HG02571 (cell line): Measurements from ENCODE around the gene CLCF1.
A peak's percentile ranks its signal among the peaks of the same experiment; 100 is the strongest.

Experiments used
- ATAC-seq: cut with Tn5 transposase; IDR thresholded peaks from one replicate; pipeline ENCODE4 v1.9.1; 2021; ENCODE audit warnings: mild to moderate bottlenecking, moderate library complexity; ENCODE audit not compliant: unreplicated experiment

The CLCF1 gene

GRCh38 chr11:67372993-67373647, at the start of gene CLCF1:
Gene CLCF1, minus strand, starts transcription at chr11:67373598. Its CDS starts 59 bp downstream, at chr11:67373539.
- ATAC-seq: no peak

GRCh38 chr11:67422891-67423290, 49.5 kb upstream of the CLCF1 start:
- no peak for ATAC-seq

- ATAC-seq: no peak
These were observed 48.1 kb upstream of the CLCF1 start for GRCh38 chr11:67421430-67422031.

- ATAC-seq: peak; percentile 71
These were observed 47.4 kb upstream of the CLCF1 start for GRCh38 chr11:67420646-67421429.

GRCh38 chr11:67420147-67420645, 46.8 kb upstream of the CLCF1 start:
- ATAC-seq: no peak

DNA sequence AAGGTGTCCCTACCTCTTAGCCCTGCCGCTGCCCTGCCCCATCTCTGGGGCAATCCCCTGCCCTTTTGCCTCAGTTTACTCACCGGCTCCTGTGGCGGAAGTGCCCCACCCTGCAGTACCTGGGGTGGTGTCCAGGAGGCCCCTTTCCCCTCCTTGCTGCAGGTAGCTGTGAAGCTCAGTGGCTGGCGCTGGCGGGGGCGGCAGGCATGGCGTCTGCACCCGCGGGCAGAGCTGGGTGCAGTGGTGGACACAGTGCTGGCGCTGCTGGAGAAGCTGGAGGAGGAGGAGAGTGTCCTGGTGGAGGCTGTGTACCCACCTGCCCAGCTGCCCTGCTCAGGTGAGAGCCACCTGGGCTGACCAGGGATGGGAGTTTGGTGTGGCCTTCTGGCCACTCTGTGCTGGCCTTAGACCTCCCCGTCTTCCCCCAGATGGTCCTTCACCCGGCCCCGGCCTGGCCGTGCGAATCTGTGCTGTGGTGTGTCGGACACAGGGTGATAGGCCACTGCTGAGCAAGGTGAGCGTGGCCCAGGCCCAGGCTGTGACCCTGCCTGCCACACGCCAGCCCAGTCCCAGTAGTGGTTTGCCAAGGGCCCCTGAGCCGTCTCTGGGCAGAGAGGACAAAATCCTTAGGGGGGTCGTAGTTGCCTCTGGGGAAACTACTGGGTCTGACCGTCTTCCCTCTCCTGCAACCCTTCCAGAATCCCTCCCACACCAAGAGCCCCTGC, 46.1 kb upstream of the CLCF1 start:
- ATAC-seq: no peak

DNA sequence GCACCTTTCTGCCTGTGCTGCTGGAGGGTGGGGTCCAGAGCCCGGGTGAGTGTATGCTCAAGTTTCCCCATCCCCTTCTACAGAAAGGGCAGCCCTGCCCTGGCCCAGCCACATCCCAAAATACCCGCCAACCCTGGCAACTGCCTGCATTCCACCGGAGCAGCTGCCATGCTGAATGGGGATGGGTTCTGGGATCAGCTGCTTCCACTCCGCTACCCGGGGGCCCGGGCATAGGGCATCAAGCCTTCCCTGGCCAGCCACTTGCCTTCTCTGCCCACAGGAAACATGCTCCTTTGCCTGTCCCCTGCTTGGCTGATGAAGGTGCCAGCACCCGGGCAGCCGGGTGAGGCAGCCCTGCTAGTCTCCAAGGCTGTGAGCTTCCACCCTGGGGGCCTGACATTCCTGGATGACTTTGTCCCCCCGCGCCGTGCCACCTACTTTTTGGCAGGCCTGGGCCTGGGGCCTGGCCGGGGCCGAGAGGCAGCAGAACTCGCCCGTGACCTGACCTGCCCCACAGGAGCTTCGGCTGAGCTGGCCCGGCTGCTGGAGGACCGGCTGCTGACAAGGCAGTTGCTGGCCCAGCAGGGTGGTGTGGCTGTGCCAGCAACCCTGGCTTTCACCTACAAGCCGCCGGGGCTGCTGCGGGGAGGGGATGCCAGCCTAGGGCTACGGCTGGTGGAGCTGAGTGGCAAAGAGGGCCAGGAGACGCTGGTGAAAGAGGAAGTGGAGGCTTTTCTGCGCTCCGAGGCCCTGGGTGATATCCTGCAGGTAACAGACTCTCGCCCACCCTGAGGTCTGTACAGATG, 45.3 kb upstream of the CLCF1 start:
- no peak for ATAC-seq

DNA sequence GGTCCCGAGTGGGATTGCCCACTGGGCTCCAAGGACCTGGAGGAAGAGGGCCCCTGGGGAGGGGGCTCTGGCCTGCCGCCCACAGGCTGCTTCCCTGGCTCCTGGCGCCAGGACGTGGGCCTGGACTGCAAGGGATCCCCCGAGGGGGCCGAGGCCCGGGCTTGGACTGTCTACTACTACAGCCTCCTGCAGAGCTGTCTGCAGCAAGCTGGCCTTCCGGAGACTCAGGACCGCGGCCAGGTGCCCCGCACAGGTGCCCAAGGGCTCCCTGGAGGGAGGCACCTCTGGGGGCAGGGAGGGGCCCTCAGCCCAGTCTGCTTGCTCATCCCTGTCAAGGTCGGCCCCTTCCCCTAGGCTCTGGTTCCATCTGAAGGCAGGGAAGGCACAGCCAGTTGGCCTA, 44.0 kb upstream of the CLCF1 start:
- ATAC-seq: no peak

DNA sequence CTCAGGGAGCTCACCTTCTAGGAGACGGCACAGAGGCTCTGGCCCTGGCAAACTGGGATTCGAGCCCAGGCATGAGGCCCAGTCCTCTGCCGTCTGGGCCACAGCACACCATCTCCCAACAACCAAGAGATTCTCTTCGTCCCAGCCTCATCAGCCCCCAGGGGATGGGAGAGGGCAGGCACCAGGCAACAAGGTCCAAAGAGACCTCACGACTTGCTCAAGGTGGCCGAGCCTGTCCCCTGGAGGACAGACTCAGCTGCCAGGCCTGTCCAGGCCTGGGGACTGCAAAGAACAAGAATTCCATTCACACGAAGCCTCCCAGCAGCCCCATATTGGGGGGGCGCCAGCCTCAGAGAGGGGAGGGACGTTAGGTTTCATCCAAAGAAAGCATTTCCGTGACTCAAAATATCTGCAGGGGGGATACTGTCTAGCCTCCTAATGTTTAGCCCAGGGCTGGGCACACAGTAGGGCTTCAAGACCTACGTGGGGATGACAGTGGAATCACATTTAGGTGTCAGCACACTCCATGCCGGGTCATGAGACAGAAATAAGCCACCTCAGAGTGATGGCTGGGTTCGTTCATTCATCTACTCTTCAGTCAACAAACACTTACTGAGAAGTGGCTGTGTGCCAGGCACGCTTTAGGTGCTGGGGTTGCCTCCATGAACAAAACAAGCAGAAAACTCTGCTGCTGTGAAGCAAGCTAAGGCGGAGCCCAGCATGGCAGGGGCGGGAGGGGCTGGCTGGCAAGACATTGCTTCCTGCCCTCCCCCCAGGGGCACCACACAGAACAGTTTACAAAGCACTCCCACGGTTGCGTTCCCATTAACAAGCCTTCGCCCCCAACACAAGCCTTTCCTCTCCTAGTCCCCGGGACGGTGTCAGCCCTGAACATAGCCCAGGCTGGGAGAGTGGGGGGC, 43.3 kb upstream of the CLCF1 start:
- ATAC-seq: no peak

- no peak for ATAC-seq
These were observed 42.3 kb upstream of the CLCF1 start, which contains the start of gene CARNS1 for GRCh38 chr11:67415501-67416304. Gene CARNS1, plus strand, starts transcription at chr11:67415678. Its CDS starts 522 bp downstream, at chr11:67416200.

DNA sequence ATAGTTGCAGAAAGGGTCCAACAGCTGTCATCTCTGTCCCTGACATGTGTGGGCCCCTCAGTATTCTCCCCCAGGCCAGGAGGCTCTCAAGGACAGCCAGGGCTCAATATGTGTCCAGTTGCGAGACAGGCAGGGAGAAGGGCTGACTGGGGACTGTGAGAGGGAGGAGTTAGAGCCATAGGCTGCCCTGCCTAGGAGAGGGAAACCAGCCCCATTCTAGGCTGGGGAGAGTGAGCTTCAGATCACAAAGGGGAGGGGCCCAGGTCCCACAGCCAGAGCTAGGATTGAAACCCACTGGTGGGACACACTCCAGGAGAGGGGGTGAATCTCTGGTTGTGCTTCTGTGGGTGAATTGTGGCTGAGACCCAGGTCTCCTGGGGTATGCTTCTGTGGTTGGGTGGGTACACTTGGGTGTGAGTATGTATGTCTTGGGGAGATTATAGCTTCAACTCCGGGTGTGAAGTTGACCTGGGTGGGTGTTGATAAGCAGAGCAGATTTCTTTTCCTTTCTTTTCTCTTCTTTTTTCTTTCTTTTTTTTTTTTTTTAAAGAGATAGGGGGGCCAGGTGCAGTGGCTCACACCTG, 40.0 kb upstream of the CLCF1 start:
- ATAC-seq: no peak

DNA sequence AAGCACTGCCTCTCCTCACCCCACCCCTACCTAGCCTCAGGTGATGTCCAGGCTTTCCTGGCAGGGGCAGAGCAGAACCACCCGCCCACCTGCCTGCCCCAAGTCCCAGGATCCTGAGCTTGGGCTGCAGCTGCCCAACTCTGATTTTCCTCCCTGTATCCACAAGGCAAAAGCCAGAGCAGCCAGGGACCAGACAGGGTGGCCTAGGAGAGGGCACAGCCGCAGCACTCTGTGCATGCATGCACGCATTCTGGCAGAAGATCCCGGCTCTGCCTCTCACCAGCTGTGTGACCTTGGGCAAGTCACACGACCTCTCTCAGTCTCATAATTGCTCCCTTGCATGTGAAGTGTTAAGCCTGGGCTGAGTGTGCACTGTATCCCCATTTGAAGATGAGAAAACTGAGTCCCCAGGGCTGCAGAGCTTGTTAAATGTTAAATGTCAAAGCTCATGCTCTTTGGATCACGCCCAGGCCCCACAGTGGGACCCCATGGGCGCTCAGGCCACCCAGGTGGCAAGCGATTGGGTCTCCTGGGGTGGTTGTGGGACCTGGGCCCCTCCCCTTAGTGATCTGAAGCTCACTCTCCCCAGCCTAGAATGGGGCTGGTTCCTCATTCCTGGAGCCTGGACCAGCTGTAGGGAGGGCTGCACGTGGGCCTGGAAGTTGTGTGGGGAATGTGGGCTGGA, 39.2 kb upstream of the CLCF1 start:
- no peak for ATAC-seq

GRCh38 chr11:67411785-67412152, 38.4 kb upstream of the CLCF1 start:
- no peak for ATAC-seq

GRCh38 chr11:67410984-67411784, 37.8 kb upstream of the CLCF1 start:
- ATAC-seq: no peak

- ATAC-seq: no peak
These were observed 37.0 kb upstream of the CLCF1 start for GRCh38 chr11:67410369-67410831.

DNA sequence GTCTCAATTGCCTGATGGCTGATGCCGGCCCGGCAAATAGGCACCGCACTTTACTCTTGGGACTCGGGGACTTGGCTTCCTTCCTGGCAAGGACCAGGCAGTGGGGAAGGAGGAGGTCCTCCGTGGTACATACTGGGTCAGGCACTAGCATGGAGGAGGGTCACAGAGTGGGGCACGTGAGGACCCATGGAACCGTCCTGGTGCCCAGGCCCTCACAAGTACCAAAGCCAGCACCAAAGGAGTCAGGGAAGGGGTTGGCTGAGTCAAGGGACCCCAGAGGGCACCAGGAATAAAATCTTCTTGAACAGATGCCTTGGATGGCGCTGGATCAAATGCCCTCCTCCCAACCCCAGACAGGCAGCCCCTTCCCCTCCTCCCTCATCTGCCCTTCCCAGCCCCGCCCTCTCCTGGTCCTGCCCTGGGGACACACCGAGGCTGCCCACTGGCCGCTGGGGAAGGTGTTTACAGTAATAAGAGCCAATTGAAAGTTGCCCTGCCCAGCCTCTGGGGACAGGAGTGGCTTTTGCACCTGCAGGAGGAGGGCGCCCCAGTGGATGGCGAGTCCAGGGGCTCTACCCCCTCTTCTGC, 36.5 kb upstream of the CLCF1 start:
- no peak for ATAC-seq
